PFSK-1 (cell line): ENCODE results near the gene TRIM10.

Source experiments
- FOXP2 ChIP-seq: optimal IDR thresholded peaks from 2 replicates; pipeline ENCODE3; 2011; ENCODE audit warnings: borderline replicate concordance, control low read depth, inconsistent platforms; ENCODE audit not compliant: insufficient read depth; ENCODE audit errors: extremely low read length, extremely low read depth
- POLR2AphosphoS5 ChIP-seq: IDR thresholded peaks from 2 replicates; pipeline ENCODE4 v1.6.1; 2012; ENCODE audit warnings: low read depth, mild to moderate bottlenecking, control low read depth, low read length, moderate library complexity
- REST ChIP-seq, 2 experiments: IDR thresholded peaks; 2 replicates each; pipeline versions ENCODE4 v1.6.1 to v1.8.0; 2011 to 2012; ENCODE audit warnings: low read depth in 2 of 2, low read length in 2 of 2, control low read depth in 1 of 2, inconsistent platforms in 1 of 2, mild to moderate bottlenecking in 1 of 2, moderate library complexity in 1 of 2; ENCODE audit not compliant: insufficient read depth in 1 of 2
- TAF1 ChIP-seq: IDR thresholded peaks from 2 replicates; pipeline ENCODE4 v1.6.1; 2012; ENCODE audit warnings: low read length, control low read depth, borderline replicate concordance; ENCODE audit not compliant: insufficient read depth

- TF ChIP-seq POLR2AphosphoS5: no peak
- TF ChIP-seq TAF1: no peak
- TF ChIP-seq REST (IDR thresholded peaks at IDR 0.05; ENCODE audit: insufficient read depth in 1 of 2, low read depth in 2 of 2, low read length in 2 of 2): no peak
- no peak for TF ChIP-seq FOXP2
These were observed 13.9 kb downstream of the TRIM10 start for GRCh38 chr6:30147096-30147495.
